SK-N-MC (cell line): ENCODE data around the gene PIGW.
"Not testable (repeated sequence)": the region's sequence is repeated elsewhere in the genome, so short reads cannot be mapped to it uniquely, and the experiment has no call there.

ENCODE experiments used
- DNase-seq: peaks from one replicate; pipeline ENCODE4 v3.0.0-alpha.2; 2011; ENCODE audit warnings: low read depth, low spot score
- H3K27ac ChIP-seq: fragments of 200-600 bp; sonication (generic); 2 replicates; pipeline ENCODE4 v1.5.1; 2016; ENCODE audit warnings: mixed run types
- H3K36me3 ChIP-seq: fragments of 200-600 bp; sonication (generic); 2 replicates; pipeline ENCODE4 v1.6.1; 2017; ENCODE audit warnings: antibody characterized with exemption, low read length, mixed read lengths; ENCODE audit not compliant: insufficient read depth
- H3K4me3 ChIP-seq: fragments of 200-600 bp; sonication (generic); 2 replicates; pipeline ENCODE4 v1.5.1; 2016
- H3K9ac ChIP-seq: fragments of 200-600 bp; sonication (generic); 2 replicates; pipeline ENCODE4 v1.8.0; 2017; ENCODE audit warnings: mixed run types, mixed read lengths; ENCODE audit not compliant: insufficient read length
- H3K9me3 ChIP-seq: fragments of 200-600 bp; sonication (generic); 2 replicates; pipeline ENCODE4 v1.6.1; 2017; ENCODE audit warnings: low read depth, mild to moderate bottlenecking, antibody characterized with exemption, low read length, moderate library complexity, mixed read lengths
- EZH2 ChIP-seq: fragments of 200-600 bp; sonication (generic); IDR thresholded peaks from one replicate; pipeline ENCODE4 v1.6.1; 2017; ENCODE audit warnings: antibody characterized with exemption
- FOXP2 ChIP-seq: optimal IDR thresholded peaks from 2 replicates; pipeline ENCODE3; 2011; ENCODE audit warnings: mild to moderate bottlenecking, moderate library complexity; ENCODE audit not compliant: insufficient read depth; ENCODE audit errors: extremely low read length, control extremely low read depth
- POLR2AphosphoS5 ChIP-seq: IDR thresholded peaks from 2 replicates; pipeline ENCODE4 v1.6.1; 2012; ENCODE audit warnings: mild to moderate bottlenecking, low read depth, low read length, borderline replicate concordance

The PIGW gene

DNA sequence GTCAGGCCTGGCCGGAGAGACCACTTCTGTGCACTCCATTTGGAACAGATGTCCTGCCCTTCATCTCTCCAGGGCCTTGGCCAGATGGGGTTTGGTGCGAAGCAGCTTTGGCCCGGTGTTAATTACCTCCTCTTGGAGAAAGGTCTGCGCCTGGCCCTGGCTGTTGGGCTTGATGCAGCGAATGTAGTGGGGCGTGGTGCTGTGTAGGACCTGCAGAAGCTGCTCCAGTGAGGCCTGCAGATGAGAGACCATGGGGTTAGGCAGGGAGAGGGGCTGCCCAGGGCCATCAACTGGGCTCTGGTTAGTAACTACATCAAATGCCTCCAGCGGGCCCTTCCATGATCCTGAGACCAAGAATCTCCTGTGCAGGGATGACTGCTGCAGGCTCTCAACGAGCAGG lies 29.6 kb upstream of the PIGW start:
- no peak for DNase-seq
- H3K36me3 ChIP-seq, result peaks cover 77% of the 10 kb centered on the region
- H3K9me3 ChIP-seq, result no peaks in the 10 kb centered on the region
- no peak for TF ChIP-seq EZH2
- no peak for TF ChIP-seq FOXP2
- TF ChIP-seq POLR2AphosphoS5, result no peak
- H3K4me3 ChIP-seq, result no peak overlapping the region
- H3K9ac ChIP-seq, result no peak overlapping the region
- H3K27ac ChIP-seq, result no peak overlapping the region

DNA sequence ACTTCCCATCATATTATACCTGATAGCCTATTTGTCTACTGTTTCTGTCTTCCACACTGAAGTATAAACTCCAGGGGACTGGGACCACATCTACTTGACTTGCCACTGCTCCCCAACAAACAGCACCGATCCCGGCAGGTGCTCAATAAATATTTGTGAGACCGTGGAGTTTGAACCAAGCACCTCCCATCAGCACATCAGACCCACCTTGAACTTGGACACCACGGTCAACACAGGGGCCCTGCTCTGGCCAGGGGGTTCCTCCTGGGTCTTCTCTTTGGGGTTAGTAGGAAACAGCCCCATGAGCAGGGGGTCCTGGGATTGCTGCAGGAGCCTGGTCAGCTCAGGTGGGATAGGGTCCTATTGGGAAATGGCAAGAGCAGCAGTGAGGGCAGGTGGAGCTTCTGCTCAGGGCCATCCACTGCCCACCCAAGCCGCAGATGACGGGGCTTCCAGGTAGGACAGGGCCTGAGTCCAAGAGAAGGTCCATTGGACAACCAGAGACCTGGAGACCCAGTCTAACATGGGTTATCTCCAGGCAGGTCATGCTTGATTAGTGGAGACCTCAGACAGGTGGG lies 28.4 kb upstream of the PIGW start:
- Histone ChIP-seq H3K4me3 (no peak overlapping the region), H3K36me3 (peaks cover 78% of the 10 kb centered on the region; the same call in 1 of the 2 replicates), H3K9me3 (no peaks in the 10 kb centered on the region)

DNA sequence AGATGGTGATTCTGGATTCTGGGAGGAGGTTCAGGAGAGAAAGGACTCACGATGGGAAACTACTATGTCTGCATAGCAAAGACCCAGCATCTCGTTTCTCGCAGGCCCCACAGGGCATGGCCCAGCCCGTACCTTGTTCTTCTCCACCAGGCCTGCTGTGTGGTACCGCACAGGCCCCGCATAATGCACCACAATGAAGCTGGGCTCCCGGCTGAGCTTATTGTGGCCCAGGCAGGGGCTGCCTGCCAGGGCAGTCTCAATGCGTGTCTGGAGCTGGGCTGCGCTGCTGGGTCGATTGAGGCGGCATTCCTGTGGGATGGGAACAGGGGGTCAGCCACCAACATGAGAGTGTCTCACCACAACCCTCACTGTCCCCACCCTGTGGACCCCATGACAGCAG lies 28.0 kb upstream of the PIGW start:
- Histone ChIP-seq H3K36me3 (peaks cover 81% of the 10 kb centered on the region; the same call in 1 of the 2 replicates), H3K9ac (no peak overlapping the region), H3K9me3 (no peaks in the 10 kb centered on the region), H3K27ac (no peak overlapping the region), H3K4me3 (no peak overlapping the region)
- TF ChIP-seq FOXP2, result no peak
- TF ChIP-seq POLR2AphosphoS5, result no peak
- DNase-seq, result no peak

More for the DNA sequence above, 28.4 kb upstream of the PIGW start:
- no peak for TF ChIP-seq POLR2AphosphoS5
- no peak for TF ChIP-seq FOXP2
- no peak overlapping the region for H3K27ac ChIP-seq
- no peak overlapping the region for H3K9ac ChIP-seq
- no peak for DNase-seq

DNA sequence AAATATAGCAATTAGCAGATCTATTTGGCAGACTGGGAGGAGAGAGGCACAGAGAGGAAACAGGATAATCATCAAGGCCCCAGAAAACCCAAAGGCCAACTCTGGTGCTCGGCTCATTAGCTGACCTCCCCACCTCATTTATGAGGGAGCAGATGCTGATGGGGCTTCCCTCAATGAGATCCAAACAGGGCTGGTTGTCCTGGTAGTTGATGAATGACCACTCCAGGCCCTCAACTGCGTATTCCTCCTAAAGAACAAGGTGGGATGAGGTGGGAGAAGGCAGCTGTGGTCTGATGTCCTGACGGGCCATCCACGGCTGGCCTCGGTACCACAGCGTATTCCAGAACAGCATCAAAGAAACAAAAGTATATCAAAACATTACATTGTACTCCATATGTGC lies 27.5 kb upstream of the PIGW start:
- Histone ChIP-seq H3K36me3 (peaks cover 78% of the 10 kb centered on the region; the same call in 1 of the 2 replicates), H3K27ac (no peak overlapping the region), H3K9ac (no peak overlapping the region), H3K4me3 (no peak overlapping the region), H3K9me3 (no peaks in the 10 kb centered on the region)
- TF ChIP-seq EZH2 (no peak), POLR2AphosphoS5 (no peak), FOXP2 (no peak)
- no peak for DNase-seq

DNA sequence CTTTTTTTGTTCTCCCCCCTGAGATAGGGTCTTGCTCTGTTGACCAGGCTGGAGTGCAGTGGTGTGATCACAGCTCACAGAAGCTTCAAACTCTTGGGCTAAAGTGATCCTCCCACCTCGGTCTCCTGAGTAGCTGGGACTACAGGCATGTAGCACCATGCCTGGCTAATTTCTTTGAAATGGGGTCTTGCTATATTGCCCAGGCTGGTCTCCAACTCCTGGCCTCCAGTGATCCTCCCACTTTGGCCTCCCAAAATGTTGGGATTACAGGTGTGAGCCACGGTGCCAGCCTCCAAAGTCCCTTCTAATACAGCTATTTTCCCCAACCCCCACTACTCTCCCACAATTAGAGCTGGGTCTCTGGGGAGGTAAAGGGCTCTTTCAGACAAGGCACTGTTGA lies 26.3 kb upstream of the PIGW start:
- H3K27ac ChIP-seq, H3K9me3 ChIP-seq, H3K9ac ChIP-seq, H3K4me3 ChIP-seq, DNase-seq: not testable (repeated sequence)
- peaks cover 78% of the 10 kb centered on the region; the same call in 1 of the 2 replicates for H3K36me3 ChIP-seq

DNA sequence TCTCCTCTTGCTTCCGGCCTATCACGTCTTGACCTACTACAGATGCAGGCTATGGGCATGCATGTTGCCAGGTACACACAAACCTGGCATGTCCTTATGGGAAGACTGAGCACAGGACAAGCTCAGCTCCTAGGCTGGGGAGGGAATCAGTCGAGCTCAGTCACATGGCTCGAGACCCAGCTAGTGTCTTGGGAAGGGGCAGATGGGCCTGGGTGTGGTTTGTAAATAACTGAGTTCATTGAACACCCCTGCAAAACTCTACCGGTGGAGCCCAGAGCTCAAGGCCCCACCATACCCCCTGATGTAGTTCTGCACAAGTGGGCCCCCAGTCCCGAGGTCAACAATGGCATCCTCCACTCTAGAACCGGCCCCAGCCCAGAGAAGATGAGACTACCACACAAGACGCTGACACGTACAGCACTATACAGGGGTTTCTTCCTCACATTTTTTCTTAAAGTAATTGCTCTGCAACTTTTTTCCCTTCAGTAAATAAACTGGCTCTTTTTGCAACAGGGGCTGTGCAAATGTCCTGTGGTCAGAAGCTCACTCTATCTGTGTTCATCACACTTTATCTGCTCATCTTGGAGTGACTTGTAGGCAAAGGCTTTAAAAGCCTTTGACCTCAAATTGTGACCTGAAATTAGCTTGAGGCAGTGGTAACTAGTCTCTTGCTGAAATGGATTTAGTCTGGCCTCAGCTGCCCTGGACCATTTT lies 25.4 kb upstream of the PIGW start:
- peaks cover 73% of the 10 kb centered on the region; the same call in 1 of the 2 replicates for H3K36me3 ChIP-seq
- no peak overlapping the region for H3K4me3 ChIP-seq
- no peaks in the 10 kb centered on the region for H3K9me3 ChIP-seq
- H3K9ac ChIP-seq, result no peak overlapping the region
- DNase-seq, result no peak
- TF ChIP-seq POLR2AphosphoS5, result no peak
- TF ChIP-seq FOXP2, result no peak
- TF ChIP-seq EZH2, result no peak
- no peak overlapping the region for H3K27ac ChIP-seq

DNA sequence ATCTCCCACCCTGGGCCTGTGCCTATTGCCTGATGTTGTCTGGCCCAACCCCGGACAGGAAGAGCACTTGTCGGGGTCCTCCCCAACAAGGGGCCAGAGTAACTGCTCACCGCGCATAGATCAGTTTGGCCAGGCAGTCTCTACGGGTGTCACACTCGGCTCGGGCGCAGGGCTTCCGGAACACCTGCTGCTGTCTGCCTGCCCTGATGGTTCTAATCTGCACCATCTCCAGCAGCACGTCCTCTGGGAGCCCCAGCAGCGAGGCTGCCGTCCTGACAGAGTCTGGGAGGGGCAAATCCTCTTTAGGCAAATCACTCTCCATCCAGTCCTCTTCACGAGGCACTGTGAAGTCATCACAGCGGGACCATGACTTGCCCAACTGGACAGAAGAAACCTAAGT lies 24.2 kb upstream of the PIGW start:
- DNase-seq, result no peak
- peaks cover 75% of the 10 kb centered on the region; the same call in 1 of the 2 replicates for H3K36me3 ChIP-seq

DNA sequence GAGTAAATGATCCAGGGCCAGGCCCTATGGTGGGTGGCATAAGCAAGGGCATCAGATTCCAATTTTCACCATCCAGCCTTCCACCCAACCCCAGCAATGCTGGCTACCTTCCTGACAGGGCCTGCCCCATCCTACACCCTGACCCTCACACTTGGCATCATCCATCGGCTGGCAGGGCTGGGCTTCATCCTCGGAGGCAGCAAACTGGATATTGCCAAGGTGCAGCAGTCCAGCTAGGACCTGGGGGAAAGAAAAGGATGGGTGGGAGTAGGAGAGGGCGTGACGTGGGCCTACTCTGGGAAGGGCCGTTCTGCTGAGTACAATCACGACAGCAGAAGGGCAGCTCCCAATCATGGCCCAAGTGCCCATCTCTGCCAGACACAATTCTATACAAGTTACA lies 23.6 kb upstream of the PIGW start:
- Histone ChIP-seq H3K9me3 (no peaks in the 10 kb centered on the region), H3K36me3 (peaks cover 74% of the 10 kb centered on the region; the same call in 1 of the 2 replicates), H3K4me3 (no peak overlapping the region), H3K27ac (no peak overlapping the region), H3K9ac (no peak overlapping the region)
- no peak for DNase-seq
- no peak for TF ChIP-seq FOXP2
- no peak for TF ChIP-seq EZH2
- no peak for TF ChIP-seq POLR2AphosphoS5

More for the DNA sequence above, 24.2 kb upstream of the PIGW start:
- TF ChIP-seq FOXP2 (no peak), EZH2 (no peak), POLR2AphosphoS5 (no peak)
- no peak overlapping the region for H3K9ac ChIP-seq
- no peaks in the 10 kb centered on the region for H3K9me3 ChIP-seq
- H3K27ac ChIP-seq, result no peak overlapping the region
- no peak overlapping the region for H3K4me3 ChIP-seq

DNA sequence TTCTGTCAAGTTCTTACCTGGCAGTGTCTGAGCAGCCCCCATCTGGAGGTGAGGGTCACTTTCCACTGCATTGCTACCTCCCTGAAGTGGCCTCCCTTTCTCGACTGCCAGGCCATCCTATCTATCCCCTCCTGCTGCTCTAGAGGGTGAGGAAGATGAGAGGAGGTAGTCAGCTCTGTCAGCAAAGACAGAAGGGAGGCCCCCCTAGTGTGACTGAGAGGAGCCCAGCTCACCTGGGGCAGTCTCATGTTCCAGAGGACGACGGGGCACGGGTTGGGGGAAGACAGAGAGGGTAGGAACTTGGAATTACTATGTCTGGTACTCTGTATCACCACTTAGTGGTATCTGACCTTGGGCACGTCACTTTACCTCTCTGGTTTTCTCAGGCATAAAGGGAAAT lies 22.1 kb upstream of the PIGW start:
- no peak for TF ChIP-seq EZH2
- TF ChIP-seq FOXP2, result no peak
- no peak for TF ChIP-seq POLR2AphosphoS5
- H3K27ac ChIP-seq, result no peak overlapping the region
- no peaks in the 10 kb centered on the region for H3K9me3 ChIP-seq
- DNase-seq, result no peak
- peaks cover 72% of the 10 kb centered on the region for H3K36me3 ChIP-seq
- no peak overlapping the region for H3K4me3 ChIP-seq
- H3K9ac ChIP-seq, result no peak overlapping the region
